Smooth muscle cell (in vitro differentiated cells): ENCODE data around the gene SNAPIN. TPM values are rescaled to one million over a fixed set of nuclear protein-coding genes. Genes with fewer than 3 reads are reported as not detected.

Experiments
- DNase-seq: peaks from one replicate; lab custom pipeline; 2025; ENCODE audit not compliant: unreplicated experiment; lab: John Stamatoyannopoulos, UW
- H2AFZ ChIP-seq: fragments of 200-600 bp; sonication (generic); 2 replicates; pipeline ENCODE4 v1.6.0; 2016; ENCODE audit warnings: antibody characterized with exemption, low read depth, mild to moderate bottlenecking
- H3F3A ChIP-seq: fragments of 200-600 bp; sonication (generic); 2 replicates; pipeline ENCODE4 v1.6.0; 2017; ENCODE audit warnings: antibody characterized with exemption, low read depth
- H3K27ac ChIP-seq: fragments of 200-600 bp; sonication (generic); 2 replicates; pipeline ENCODE4 v1.5.1; 2016; ENCODE audit warnings: low read depth, mild to moderate bottlenecking
- H3K27me3 ChIP-seq: fragments of 200-600 bp; sonication (generic); 2 replicates; pipeline ENCODE4 v1.6.1; 2016; ENCODE audit warnings: low read depth, mild to moderate bottlenecking
- H3K36me3 ChIP-seq: fragments of 200-600 bp; sonication (generic); 2 replicates; pipeline ENCODE4 v1.5.1; 2016; ENCODE audit warnings: low read depth
- H3K4me1 ChIP-seq: fragments of 200-600 bp; sonication (generic); 2 replicates; pipeline ENCODE4 v1.5.1; 2016; ENCODE audit warnings: low read depth
- H3K4me2 ChIP-seq: fragments of 200-600 bp; sonication (generic); 2 replicates; pipeline ENCODE4 v1.6.0; 2016; ENCODE audit warnings: mild to moderate bottlenecking
- H3K4me3 ChIP-seq: fragments of 200-600 bp; sonication (generic); 2 replicates; pipeline ENCODE4 v1.5.1; 2016; ENCODE audit warnings: mild to moderate bottlenecking
- H3K79me2 ChIP-seq: fragments of 200-600 bp; sonication (generic); 2 replicates; pipeline ENCODE4 v1.6.0; 2016; ENCODE audit warnings: low read depth, mild to moderate bottlenecking
- H3K9ac ChIP-seq: fragments of 200-600 bp; sonication (generic); 2 replicates; pipeline ENCODE4 v1.6.0; 2016; ENCODE audit warnings: low read depth
- H3K9me3 ChIP-seq: fragments of 200-600 bp; sonication (generic); replicated peaks from 2 replicates; pipeline ENCODE4 v1.5.1; 2016; ENCODE audit warnings: low read depth
- H4K20me1 ChIP-seq: fragments of 200-600 bp; sonication (generic); 2 replicates; pipeline ENCODE4 v1.6.0; 2016; ENCODE audit warnings: low read depth
- WGBS: methylation state at CpG from one replicate; pipeline ENCODE4 v1.1.7; 2016; ENCODE audit warnings: low lambda C conversion rate; 5-methylcytosine and 5-hydroxymethylcytosine counted together
- polyA plus RNA-seq: library from polyadenylated mRNA; unstranded; fragments of >200 nt; fragmentation: Nextera tagmentation; extraction: Ambion mirVana; gene quantifications from 2 replicates; pipeline ENCODE4 v1.2.1, GENCODE V29; 2016
- total RNA-seq: library from RNA; depleted of rRNA; stranded (reverse); fragments of >200 nt; gene quantifications from 2 replicates; pipeline ENCODE4 v1.2.3, GENCODE V29; 2014
- TF ChIP-seq, protein P1 (sequence below): fragments of 200-600 bp; sonication (generic); IDR thresholded peaks from 2 replicates; pipeline ENCODE4 v1.5.1; 2017; ENCODE audit warnings: borderline replicate concordance, mild to moderate bottlenecking, antibody characterized with exemption; ENCODE audit not compliant: insufficient read depth, poor library complexity, severe bottlenecking

SNAPIN gene
- total and polyA plus RNA-seq, 2 experiments from 2014 or later: 52.0 to 65.5 TPM

DNA sequence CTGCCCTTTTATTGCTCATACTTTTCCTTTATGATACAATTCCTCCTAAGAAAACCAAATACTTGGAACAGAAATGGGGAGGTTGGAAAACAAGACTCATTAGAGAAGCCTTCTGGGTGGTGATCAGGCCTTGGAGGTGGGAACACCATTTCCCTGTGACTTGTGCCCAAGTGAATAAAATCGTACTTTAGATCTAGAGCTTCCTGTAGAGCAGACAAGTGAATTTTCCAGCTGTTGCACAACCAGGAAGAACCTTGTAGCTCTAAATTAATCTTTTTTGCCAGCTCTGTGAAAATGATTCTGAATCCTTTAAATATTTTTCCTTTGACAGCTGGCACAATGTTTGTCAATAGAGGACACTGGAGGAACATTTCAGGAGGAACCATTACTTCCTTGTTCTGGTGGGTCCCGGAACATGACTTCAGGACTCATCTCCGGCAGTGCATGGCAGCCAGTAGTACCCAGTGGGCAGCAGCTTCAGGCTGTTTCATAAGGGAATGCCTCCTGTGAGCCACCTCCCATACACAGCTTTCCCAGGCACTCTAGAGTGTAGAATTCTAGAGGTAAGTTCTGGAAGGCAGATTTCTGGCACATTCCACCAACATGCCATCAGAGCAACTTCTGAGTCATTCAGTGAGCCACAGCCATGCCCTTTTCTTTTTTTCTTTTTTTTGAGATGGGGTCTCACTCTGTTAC, 5.5 kb upstream of the SNAPIN start:
- 92% methylated on average over 3 of the region's 3 CpGs for WGBS

DNA sequence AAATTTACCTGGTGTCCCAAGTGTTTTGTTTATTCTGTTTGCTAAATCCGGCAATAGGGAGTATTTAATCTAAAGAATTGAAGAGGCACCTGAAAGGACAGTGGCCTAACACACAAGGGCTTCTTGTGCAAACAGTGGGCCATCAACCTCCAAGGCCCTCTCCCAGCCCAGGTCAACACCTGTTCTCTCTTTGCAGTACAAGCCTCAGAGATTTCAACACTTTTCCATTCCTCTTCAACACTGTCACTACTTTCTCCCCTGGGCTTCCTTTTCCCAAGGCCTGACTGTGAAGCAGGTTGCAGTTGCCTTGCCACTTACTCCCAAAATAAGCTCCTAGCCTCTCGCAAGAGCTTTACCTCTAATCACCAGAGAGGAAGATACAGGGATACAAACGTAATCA, 3.2 kb upstream of the SNAPIN start:
- Histone ChIP-seq H3K4me1 (peaks cover 9% of the 10 kb centered on the region), H3K4me3 (no peak overlapping the region), H4K20me1 (no peaks in the 10 kb centered on the region), H3K36me3 (no peaks in the 10 kb centered on the region), H3K9ac (no peak overlapping the region), H3K27me3 (no peaks in the 10 kb centered on the region), H3K4me2 (no peak overlapping the region), H3K9me3 (no peaks in the 10 kb centered on the region), H3K27ac (no peak overlapping the region), H3F3A (peaks cover 7% of the 10 kb centered on the region), H2AFZ (no peak overlapping the region), H3K79me2 (peaks cover 12% of the 10 kb centered on the region)
- 87% methylated on average over 3 of the region's 3 CpGs for WGBS
- TF ChIP-seq, protein P1, sequence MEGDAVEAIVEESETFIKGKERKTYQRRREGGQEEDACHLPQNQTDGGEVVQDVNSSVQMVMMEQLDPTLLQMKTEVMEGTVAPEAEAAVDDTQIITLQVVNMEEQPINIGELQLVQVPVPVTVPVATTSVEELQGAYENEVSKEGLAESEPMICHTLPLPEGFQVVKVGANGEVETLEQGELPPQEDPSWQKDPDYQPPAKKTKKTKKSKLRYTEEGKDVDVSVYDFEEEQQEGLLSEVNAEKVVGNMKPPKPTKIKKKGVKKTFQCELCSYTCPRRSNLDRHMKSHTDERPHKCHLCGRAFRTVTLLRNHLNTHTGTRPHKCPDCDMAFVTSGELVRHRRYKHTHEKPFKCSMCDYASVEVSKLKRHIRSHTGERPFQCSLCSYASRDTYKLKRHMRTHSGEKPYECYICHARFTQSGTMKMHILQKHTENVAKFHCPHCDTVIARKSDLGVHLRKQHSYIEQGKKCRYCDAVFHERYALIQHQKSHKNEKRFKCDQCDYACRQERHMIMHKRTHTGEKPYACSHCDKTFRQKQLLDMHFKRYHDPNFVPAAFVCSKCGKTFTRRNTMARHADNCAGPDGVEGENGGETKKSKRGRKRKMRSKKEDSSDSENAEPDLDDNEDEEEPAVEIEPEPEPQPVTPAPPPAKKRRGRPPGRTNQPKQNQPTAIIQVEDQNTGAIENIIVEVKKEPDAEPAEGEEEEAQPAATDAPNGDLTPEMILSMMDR: no peak
- DNase-seq: no peak

More for the DNA sequence above, 5.5 kb upstream of the SNAPIN start:
- no peak overlapping the region for H3K27ac ChIP-seq
- TF ChIP-seq, protein P1: no peak
- H3K9me3 ChIP-seq: no peaks in the 10 kb centered on the region
- H2AFZ ChIP-seq: no peak overlapping the region
- H3K27me3 ChIP-seq: no peaks in the 10 kb centered on the region
- no peaks in the 10 kb centered on the region for H3K79me2 ChIP-seq
- H3K9ac ChIP-seq: no peak overlapping the region
- no peaks in the 10 kb centered on the region for H3F3A ChIP-seq
- no peaks in the 10 kb centered on the region for H3K4me1 ChIP-seq
- no peaks in the 10 kb centered on the region for H4K20me1 ChIP-seq
- H3K4me3 ChIP-seq: no peak overlapping the region
- H3K4me2 ChIP-seq: no peak overlapping the region
- DNase-seq: no peak
- no peaks in the 10 kb centered on the region for H3K36me3 ChIP-seq

DNA sequence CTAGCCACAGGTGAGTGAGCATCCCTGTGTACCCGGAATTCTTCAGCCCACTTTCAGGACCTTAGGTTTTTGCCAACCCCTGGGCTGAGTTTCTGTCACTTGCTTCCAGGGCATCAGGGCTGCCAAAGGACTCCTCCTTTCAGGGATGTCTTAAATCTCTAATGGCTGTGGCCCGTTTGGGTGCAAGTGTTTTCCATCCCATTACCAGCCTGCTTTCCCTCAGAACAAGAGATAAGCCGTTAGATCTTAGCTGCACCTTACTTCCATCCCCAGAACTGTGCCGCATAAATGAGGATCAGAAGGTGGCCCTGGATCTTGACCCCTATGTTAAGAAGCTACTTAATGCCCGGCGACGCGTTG, 652 bp downstream of the SNAPIN start:
- peak overlapping the region; percentile 91 for H3K4me3 ChIP-seq
- no peak overlapping the region for H3K27ac ChIP-seq
- no peak for DNase-seq
- H3K36me3 ChIP-seq: peaks cover 7% of the 10 kb centered on the region
- peaks cover 9% of the 10 kb centered on the region for H3K4me1 ChIP-seq
- TF ChIP-seq, protein P1: no peak
- WGBS: 60% methylated on average over 8 of the region's 8 CpGs
- H3K9me3 ChIP-seq: no peaks in the 10 kb centered on the region
- H3K27me3 ChIP-seq: no peaks in the 10 kb centered on the region
- H3K4me2 ChIP-seq: peak overlapping the region; percentile 94
- peaks cover 34% of the 10 kb centered on the region for H3F3A ChIP-seq
- no peak overlapping the region for H2AFZ ChIP-seq
- H3K9ac ChIP-seq: peak overlapping the region; percentile 63
- H4K20me1 ChIP-seq: no peaks in the 10 kb centered on the region
- H3K79me2 ChIP-seq: peaks cover 12% of the 10 kb centered on the region

DNA sequence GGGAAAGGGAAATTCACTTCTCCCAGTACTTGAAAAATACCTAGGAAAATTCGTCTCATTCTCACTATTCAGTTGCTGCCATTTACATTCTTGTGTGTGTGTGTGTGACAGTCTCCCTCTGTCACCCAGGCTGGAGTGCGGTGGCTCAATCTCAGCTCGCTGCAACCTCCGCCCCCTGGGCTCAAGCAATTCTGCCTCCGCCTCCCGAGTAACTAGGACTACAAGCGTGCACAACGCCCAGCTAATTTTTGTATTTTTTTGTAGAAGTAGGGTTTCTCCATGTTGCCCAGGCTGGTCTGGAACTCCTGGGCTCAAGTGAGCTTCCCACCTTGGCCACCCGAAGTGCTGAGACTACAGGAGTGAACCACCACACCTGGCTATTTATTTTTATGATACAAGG, 1.2 kb downstream of the SNAPIN start:
- H2AFZ ChIP-seq: no peak overlapping the region
- peak overlapping the region; percentile 7 for H3K27ac ChIP-seq
- peak overlapping the region; percentile 94 for H3K4me2 ChIP-seq
- H3K27me3 ChIP-seq: no peaks in the 10 kb centered on the region
- H3K9ac ChIP-seq: no peak overlapping the region
- peaks cover 8% of the 10 kb centered on the region for H3K36me3 ChIP-seq
- DNase-seq: no peak
- peaks cover 39% of the 10 kb centered on the region for H3F3A ChIP-seq
- H4K20me1 ChIP-seq: no peaks in the 10 kb centered on the region
- H3K4me3 ChIP-seq: peak overlapping the region; percentile 91
- H3K9me3 ChIP-seq: no peaks in the 10 kb centered on the region
- TF ChIP-seq, protein P1: no peak
- H3K4me1 ChIP-seq: peaks cover 9% of the 10 kb centered on the region
- peaks cover 12% of the 10 kb centered on the region for H3K79me2 ChIP-seq
- 85% methylated on average over 9 of the region's 9 CpGs for WGBS
